Cardiac muscle cell (in vitro differentiated cells and primary cell): Measurements from ENCODE around the gene PDE1A. TPM values are rescaled to one million over a fixed set of nuclear protein-coding genes. Genes with fewer than 3 reads are reported as not detected.
"Not testable (repeated sequence)": the region's sequence is repeated elsewhere in the genome, so short reads cannot be mapped to it uniquely, and the experiment has no call there.

Experiments
- DNase-seq, 2 donors: peaks; one replicate each; pipeline versions ENCODE4 v3.0.0 to v3.0.0-alpha.2; 2010 to 2017; ENCODE audit warnings: low read depth in 1 of 2, low spot score in 1 of 2
- H3K27ac ChIP-seq: fragments of 200-600 bp; sonication (generic); 2 replicates; pipeline ENCODE4 v1.5.1; 2016
- H3K27me3 ChIP-seq: fragments of 200-600 bp; sonication (generic); 2 replicates; pipeline ENCODE4 v1.6.0; 2016; ENCODE audit warnings: control low read depth
- H3K36me3 ChIP-seq: fragments of 200-600 bp; sonication (generic); 2 replicates; pipeline ENCODE4 v1.5.1; 2016; ENCODE audit warnings: control low read depth
- H3K4me1 ChIP-seq: fragments of 200-600 bp; sonication (generic); 2 replicates; pipeline ENCODE4 v1.8.1; 2017; ENCODE audit warnings: low read depth, mild to moderate bottlenecking, mixed run types
- H3K4me3 ChIP-seq: fragments of 200-600 bp; sonication (generic); 2 replicates; pipeline ENCODE4 v1.5.1; 2016; ENCODE audit warnings: mild to moderate bottlenecking
- H3K9me3 ChIP-seq: fragments of 200-600 bp; sonication (generic); 2 replicates; pipeline ENCODE4 v1.5.1; 2017; ENCODE audit warnings: low read depth, mild to moderate bottlenecking, control low read depth
- CTCF ChIP-seq: IDR thresholded peaks from 2 replicates; pipeline ENCODE4 v1.5.1; 2012; ENCODE audit warnings: low read depth, mild to moderate bottlenecking, low read length
- polyA plus RNA-seq: library from polyadenylated mRNA; unstranded; fragments of >200 nt; fragmentation: Nextera tagmentation; extraction: Ambion mirVana; gene quantifications from 2 replicates; pipeline ENCODE4 v1.2.1, GENCODE V29; 2016
- total RNA-seq: library from RNA; depleted of rRNA; stranded (reverse); fragments of >200 nt; gene quantifications from 2 replicates; pipeline ENCODE4 v1.2.3, GENCODE V29; 2016

The PDE1A gene
- total and polyA plus RNA-seq, 2 experiments from 2014 or later = 0.06 to 0.60 TPM

GRCh38 chr2:182283512-182283911, 143.3 kb downstream of the PDE1A start:
- Histone ChIP-seq H3K4me1 (no peaks in the 10 kb centered on the region), H3K27ac (no peak overlapping the region), H3K36me3 (no peaks in the 10 kb centered on the region), H3K9me3 (no peaks in the 10 kb centered on the region), H3K4me3 (no peak overlapping the region), H3K27me3 (no peaks in the 10 kb centered on the region)
- TF ChIP-seq CTCF = no peak
- DNase-seq = peak in 1 of 2 donors; percentile 63

GRCh38 chr2:182281276-182281675, 145.6 kb downstream of the PDE1A start:
- Histone ChIP-seq H3K36me3 (no peaks in the 10 kb centered on the region), H3K27ac (no peak overlapping the region), H3K9me3 (no peaks in the 10 kb centered on the region), H3K27me3 (no peaks in the 10 kb centered on the region), H3K4me1 (no peaks in the 10 kb centered on the region), H3K4me3 (no peak overlapping the region)
- no peak for TF ChIP-seq CTCF
- DNase-seq = no peak

GRCh38 chr2:182280118-182280517, 146.7 kb downstream of the PDE1A start:
- Histone ChIP-seq H3K36me3 (no peaks in the 10 kb centered on the region), H3K27ac (no peak overlapping the region), H3K4me1 (no peaks in the 10 kb centered on the region), H3K27me3 (no peaks in the 10 kb centered on the region), H3K9me3 (no peaks in the 10 kb centered on the region), H3K4me3 (no peak overlapping the region)
- TF ChIP-seq CTCF = no peak
- peak in 1 of 2 donors; percentile 73 for DNase-seq

- not testable (repeated sequence) for H3K27me3 ChIP-seq, H3K4me3 ChIP-seq, H3K9me3 ChIP-seq, H3K36me3 ChIP-seq, H3K4me1 ChIP-seq, H3K27ac ChIP-seq, DNase-seq
Observed at GRCh38 chr2:182276662-182277061, 150.2 kb downstream of the PDE1A start.

GRCh38 chr2:182267971-182268370, 158.9 kb downstream of the PDE1A start:
- no peak for DNase-seq
- Histone ChIP-seq H3K27ac (no peak overlapping the region), H3K9me3 (no peaks in the 10 kb centered on the region), H3K36me3 (no peaks in the 10 kb centered on the region), H3K27me3 (no peaks in the 10 kb centered on the region), H3K4me3 (no peak overlapping the region), H3K4me1 (no peaks in the 10 kb centered on the region)
- no peak for TF ChIP-seq CTCF

- no peak for TF ChIP-seq CTCF
- Histone ChIP-seq H3K4me1 (no peaks in the 10 kb centered on the region), H3K9me3 (no peaks in the 10 kb centered on the region), H3K27me3 (no peaks in the 10 kb centered on the region), H3K36me3 (no peaks in the 10 kb centered on the region), H3K27ac (no peak overlapping the region), H3K4me3 (no peak overlapping the region)
- peak in 1 of 2 donors; percentile 46 for DNase-seq
Observed at GRCh38 chr2:182266909-182267308, 159.9 kb downstream of the PDE1A start.
